Measurements from ENCODE around the gene FOXP3. TPM values are rescaled to one million over a fixed set of nuclear protein-coding genes. Genes with fewer than 3 reads are reported as not detected.

Gene FOXP3
- total RNA-seq, 4 donors from 2014 or later = 0.66 TPM; not detected in 3

GRCh38 chrX:49237060-49237459, 27.4 kb downstream of the FOXP3 start:
- H3K4me3 ChIP-seq = no peak overlapping the region
- peak overlapping the region in 1 of 4 donors; percentile 40 for H3K27ac ChIP-seq
- no peaks in the 10 kb centered on the region for H3K4me1 ChIP-seq
- no peaks in the 10 kb centered on the region for H3K27me3 ChIP-seq
- TF ChIP-seq CTCF (IDR thresholded peaks at IDR 0.05) (no peak), POLR2A (IDR thresholded peaks at IDR 0.05) (no peak)
- H3K36me3 ChIP-seq = no peaks in the 10 kb centered on the region
- H3K9me3 ChIP-seq = no peaks in the 10 kb centered on the region
- no peak for DNase-seq

- Histone ChIP-seq H3K36me3 (no peaks in the 10 kb centered on the region), H3K9me3 (no peaks in the 10 kb centered on the region), H3K4me1 (no peaks in the 10 kb centered on the region), H3K27me3 (no peaks in the 10 kb centered on the region), H3K27ac (no peak overlapping the region), H3K4me3 (no peak overlapping the region)
- DNase-seq = no peak
- TF ChIP-seq POLR2A (IDR thresholded peaks at IDR 0.05) (no peak), CTCF (IDR thresholded peaks at IDR 0.05) (no peak)
These were observed 30.5 kb downstream of the FOXP3 start for GRCh38 chrX:49233887-49234555.

- Histone ChIP-seq H3K27me3 (no peaks in the 10 kb centered on the region), H3K27ac (no peak within 1 kb of the TSS), H3K36me3 (no peaks in the 10 kb centered on the region), H3K4me3 (no peak within 1 kb of the TSS), H3K4me1 (no peaks in the 10 kb centered on the region), H3K9me3 (no peaks in the 10 kb centered on the region)
- no peak for TF ChIP-seq POLR2A (IDR thresholded peaks at IDR 0.05)
- DNase-seq = no peak
These were observed 31.3 kb downstream of the FOXP3 start, which contains the start of gene CACNA1F for GRCh38 chrX:49233176-49233575. Gene CACNA1F, minus strand, starts transcription at chrX:49233340. Its CDS starts 31 bp downstream, at chrX:49233309.

DNA sequence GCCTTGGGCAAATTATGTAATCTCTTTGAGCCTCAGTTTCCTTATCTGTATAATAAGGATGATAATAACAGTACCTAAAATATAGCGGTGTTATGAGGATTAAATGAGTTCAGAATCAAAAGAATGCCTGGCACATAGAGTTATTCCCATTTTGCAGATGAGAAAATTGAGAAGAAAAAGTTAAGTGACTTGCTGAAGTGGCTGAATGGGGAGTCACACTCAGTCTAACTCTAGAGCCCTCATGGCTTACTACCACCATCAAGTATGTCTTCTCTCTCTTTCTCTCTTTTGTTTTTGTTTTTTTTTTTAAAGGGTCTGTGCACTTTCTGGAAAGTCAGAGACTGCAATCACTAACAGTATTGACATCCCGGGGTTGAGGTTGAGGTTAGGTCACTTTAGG, 32.0 kb downstream of the FOXP3 start:
- no peak for DNase-seq
- H3K36me3 ChIP-seq = no peaks in the 10 kb centered on the region
- no peak for TF ChIP-seq CTCF (IDR thresholded peaks at IDR 0.05)
- no peak for TF ChIP-seq POLR2A (IDR thresholded peaks at IDR 0.05)
- H3K9me3 ChIP-seq = no peaks in the 10 kb centered on the region
- no peaks in the 10 kb centered on the region for H3K4me1 ChIP-seq
- no peaks in the 10 kb centered on the region for H3K27me3 ChIP-seq
- no peak overlapping the region for H3K4me3 ChIP-seq
- no peak overlapping the region for H3K27ac ChIP-seq

- no peaks in the 10 kb centered on the region for H3K4me1 ChIP-seq
- H3K4me3 ChIP-seq = no peak overlapping the region
- TF ChIP-seq CTCF (IDR thresholded peaks at IDR 0.05) (no peak), POLR2A (IDR thresholded peaks at IDR 0.05) (no peak)
- no peaks in the 10 kb centered on the region for H3K9me3 ChIP-seq
- H3K36me3 ChIP-seq = no peaks in the 10 kb centered on the region
- no peak for DNase-seq
- no peaks in the 10 kb centered on the region for H3K27me3 ChIP-seq
- peak overlapping the region in 2 of 4 donors; percentile 35 to 68 for H3K27ac ChIP-seq
These were observed 33.0 kb downstream of the FOXP3 start for GRCh38 chrX:49231333-49232000.

GRCh38 chrX:49230500-49231232, 33.8 kb downstream of the FOXP3 start:
- TF ChIP-seq POLR2A (IDR thresholded peaks at IDR 0.05) (no peak), CTCF (IDR thresholded peaks at IDR 0.05) (peak in 1 of 6 experiments; percentile 10)
- no peaks in the 10 kb centered on the region for H3K9me3 ChIP-seq
- H3K27ac ChIP-seq = peak overlapping the region; percentile 35 to 68 (median 52)
- H3K4me1 ChIP-seq = no peaks in the 10 kb centered on the region
- H3K27me3 ChIP-seq = no peaks in the 10 kb centered on the region
- no peaks in the 10 kb centered on the region for H3K36me3 ChIP-seq
- peak overlapping the region; percentile 35 to 49 (median 39) for H3K4me3 ChIP-seq
- peak; percentile 75 to 88 (median 80) for DNase-seq

Data from Peyer's patch (tissue), 4 donors.